Activated T-helper 2 cell treated with anti-CD3 and anti-CD28 coated beads, Interferon-gamma antibody, Interleukin-2, Interleukin-4, amounts not matched to agents 10 μg/mL and 5 μg/mL and 100 μg/mL, durations not matched to agents 14 hours and 24 hours and 36 hours (primary cell): ENCODE data around the gene ACD. TPM values are rescaled to one million over a fixed set of nuclear protein-coding genes. Genes with fewer than 3 reads are reported as not detected.
"Not testable (repeated sequence)": the region's sequence is repeated elsewhere in the genome, so short reads cannot be mapped to it uniquely, and the experiment has no call there.

ENCODE experiments used
- DNase-seq: peaks from one replicate; pipeline ENCODE4 v3.0.0; 2021; ENCODE audit warnings: low spot score
- H3K27ac Mint-ChIP-seq: one replicate; pipeline ENCODE4 v1.8.0; 2021; ENCODE audit warnings: mixed read lengths
- H3K27me3 Mint-ChIP-seq: one replicate; pipeline ENCODE4 v1.8.0; 2021; ENCODE audit warnings: low read depth, mixed read lengths
- H3K36me3 Mint-ChIP-seq: one replicate; pipeline ENCODE4 v1.8.0; 2021; ENCODE audit warnings: low read depth, mixed read lengths
- H3K4me1 Mint-ChIP-seq: one replicate; pipeline ENCODE4 v1.8.0; 2021; ENCODE audit warnings: low read depth, mixed read lengths
- H3K4me3 Mint-ChIP-seq: one replicate; pipeline ENCODE4 v1.8.0; 2021; ENCODE audit warnings: low read depth, mild to moderate bottlenecking, moderate library complexity, mixed read lengths
- H3K9me3 Mint-ChIP-seq: one replicate; pipeline ENCODE4 v1.8.0; 2021; ENCODE audit warnings: mixed read lengths
- intact Hi-C: fragments of 100-400 bp; cut with micrococcal nuclease; formaldehyde crosslinking; loops from one replicate; pipeline ENCODE4 v1.15.1; 2023
- total RNA-seq: library from RNA; stranded (reverse); gene quantifications from 2 replicates; pipeline ENCODE4 v1.2.3, GENCODE V29; 2022

ACD gene
- total RNA-seq, 1 donor from 2014 or later: 48.9 TPM

DNA sequence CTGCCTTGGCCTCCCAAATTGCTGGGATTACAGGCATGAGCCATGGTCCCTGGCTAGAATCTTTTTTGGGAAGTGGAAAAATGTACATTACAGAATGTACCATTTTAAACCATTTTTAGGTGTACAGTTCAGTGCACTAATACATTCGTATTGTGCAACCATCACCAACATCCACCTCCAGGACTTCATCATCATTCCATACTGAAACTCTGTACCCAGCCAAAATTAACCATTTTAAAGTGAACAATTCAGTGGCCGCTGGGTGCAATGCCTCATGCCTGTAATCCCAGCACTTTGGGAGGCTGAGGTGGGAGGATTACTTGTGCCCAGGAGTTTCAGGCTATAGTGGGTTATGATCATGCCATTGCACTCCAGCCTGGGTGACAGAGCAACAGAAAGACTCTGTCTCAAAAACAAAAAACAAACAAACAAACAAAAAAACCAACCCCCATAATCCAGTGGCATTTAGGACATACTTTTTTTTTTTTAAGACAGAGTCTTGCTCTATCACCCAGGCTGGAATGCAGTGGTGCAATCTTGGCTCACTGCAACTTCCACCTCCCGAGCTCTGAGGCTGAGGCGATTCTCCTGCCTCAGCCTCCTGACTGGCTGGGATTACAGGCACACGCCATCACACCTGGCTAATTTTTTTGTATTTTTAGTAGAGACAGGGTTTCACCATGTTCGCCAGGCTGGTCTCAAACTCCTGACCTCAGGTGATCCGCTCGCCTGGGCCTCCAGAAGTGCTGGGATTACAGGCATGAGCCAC, 33.6 kb upstream of the ACD start:
- H3K27me3 Mint-ChIP-seq, H3K4me1 Mint-ChIP-seq, H3K36me3 Mint-ChIP-seq, H3K4me3 Mint-ChIP-seq, intact Hi-C loops, H3K9me3 Mint-ChIP-seq, H3K27ac Mint-ChIP-seq, DNase-seq: not testable (repeated sequence)

DNA sequence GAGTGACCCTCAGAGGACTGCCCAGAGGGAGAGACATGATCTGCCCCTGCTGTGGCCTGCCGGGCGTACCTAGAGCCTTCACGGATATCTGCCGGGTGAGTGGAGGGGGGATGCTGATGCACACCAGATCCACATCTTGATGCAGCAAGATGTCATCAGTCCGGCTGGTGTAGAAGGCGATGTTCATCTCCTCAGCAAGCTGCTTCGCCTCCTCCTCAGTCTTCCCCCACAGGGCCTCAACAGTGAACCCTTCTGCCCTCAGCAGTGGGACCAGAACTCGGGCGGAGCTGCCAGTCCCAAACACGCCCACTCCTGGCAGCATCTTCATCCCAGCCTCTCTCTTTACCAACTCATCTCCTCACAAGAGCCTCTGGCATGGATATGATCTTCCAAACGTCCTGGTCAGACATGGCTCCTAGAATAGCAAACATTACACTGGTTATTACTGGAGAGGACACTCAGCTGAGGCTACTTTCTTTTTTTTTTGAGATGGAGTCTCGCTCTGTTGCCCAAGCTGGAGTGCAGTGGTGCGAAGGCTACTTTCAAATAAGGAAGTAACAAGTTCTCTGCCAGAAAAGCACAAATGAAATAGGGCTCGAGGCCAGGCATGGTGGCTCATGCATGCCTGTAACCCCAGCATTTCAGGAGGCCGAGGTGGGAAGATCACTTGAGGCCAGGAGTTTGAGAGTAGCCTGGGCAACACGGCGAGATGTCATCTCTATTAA, 25.5 kb upstream of the ACD start:
- Mint-ChIP-seq H3K36me3 (peaks cover 19% of the 10 kb centered on the region), H3K4me3 (no peak overlapping the region), H3K4me1 (peaks cover 3% of the 10 kb centered on the region), H3K9me3 (no peaks in the 10 kb centered on the region), H3K27me3 (no peaks in the 10 kb centered on the region), H3K27ac (no peak overlapping the region)
- no peak for DNase-seq
- intact Hi-C loops: no loop called here

DNA sequence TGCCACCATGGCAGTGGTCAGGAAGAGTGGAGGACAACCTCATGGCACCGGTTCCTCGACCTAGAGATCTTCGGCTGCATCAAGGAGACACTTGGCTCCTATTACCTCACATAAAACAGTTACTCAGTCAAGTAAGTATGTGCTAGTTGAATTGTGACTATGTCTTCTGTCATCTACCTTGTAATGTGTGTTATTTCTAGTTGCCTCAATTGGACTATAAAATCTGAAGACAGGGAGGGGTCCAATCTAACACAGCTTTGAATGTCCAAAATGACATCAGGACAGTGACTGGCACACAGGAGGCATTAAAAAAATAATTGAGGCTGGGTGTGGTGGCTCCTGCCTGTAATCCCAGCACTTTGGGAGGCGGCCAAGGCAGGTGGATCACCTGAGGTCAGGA, 23.7 kb upstream of the ACD start:
- intact Hi-C loops: no loop called here
- DNase-seq: no peak
- peaks cover 3% of the 10 kb centered on the region for H3K4me1 Mint-ChIP-seq
- no peak overlapping the region for H3K27ac Mint-ChIP-seq
- no peak overlapping the region for H3K4me3 Mint-ChIP-seq
- H3K9me3 Mint-ChIP-seq: no peaks in the 10 kb centered on the region
- H3K27me3 Mint-ChIP-seq: no peaks in the 10 kb centered on the region
- peaks cover 19% of the 10 kb centered on the region for H3K36me3 Mint-ChIP-seq

DNA sequence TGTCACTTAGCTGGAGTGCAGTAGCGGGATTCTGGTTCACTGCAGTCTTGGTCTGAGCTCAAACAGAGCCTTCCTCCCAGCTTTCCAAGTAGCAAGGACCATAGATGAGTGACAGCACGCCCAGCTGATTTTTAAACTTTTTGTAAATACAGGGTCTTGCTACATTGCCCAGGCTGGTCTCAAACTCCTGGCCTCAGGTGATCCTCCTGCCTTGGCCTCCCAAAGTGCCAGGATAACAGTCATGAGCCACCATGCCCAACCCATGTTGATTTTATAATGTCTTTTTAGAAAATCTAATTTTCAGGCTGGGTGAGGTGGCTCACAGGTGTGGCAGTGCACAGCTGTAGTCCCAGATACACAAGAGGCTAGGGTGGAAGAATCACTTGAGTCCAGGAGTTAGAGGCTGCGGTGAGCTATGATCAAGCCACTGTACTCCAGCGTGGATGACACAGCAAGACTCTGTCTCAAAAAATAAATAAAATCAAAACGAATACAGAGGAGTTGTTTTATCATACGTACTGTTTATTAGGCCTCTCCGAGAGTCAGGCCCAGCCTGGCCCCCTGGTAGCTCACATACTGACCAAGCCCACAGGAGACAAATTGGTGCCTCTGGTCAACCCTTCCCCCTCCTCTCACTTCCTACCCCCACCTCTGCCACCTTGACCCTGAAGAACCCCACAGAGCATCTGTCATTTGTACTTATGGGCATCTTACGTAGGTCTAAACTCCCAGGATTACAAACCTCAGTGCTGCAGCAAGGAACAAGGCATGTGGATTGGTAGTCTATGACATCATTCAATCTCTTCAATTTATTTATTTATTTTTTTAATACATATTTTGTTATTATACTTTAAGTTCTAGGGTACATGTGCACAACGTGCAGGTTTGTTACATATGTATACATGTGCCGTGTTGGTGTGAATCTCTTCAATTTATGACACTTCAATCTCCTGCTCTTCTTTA, 20.2 kb upstream of the ACD start:
- no peaks in the 10 kb centered on the region for H3K9me3 Mint-ChIP-seq

DNA sequence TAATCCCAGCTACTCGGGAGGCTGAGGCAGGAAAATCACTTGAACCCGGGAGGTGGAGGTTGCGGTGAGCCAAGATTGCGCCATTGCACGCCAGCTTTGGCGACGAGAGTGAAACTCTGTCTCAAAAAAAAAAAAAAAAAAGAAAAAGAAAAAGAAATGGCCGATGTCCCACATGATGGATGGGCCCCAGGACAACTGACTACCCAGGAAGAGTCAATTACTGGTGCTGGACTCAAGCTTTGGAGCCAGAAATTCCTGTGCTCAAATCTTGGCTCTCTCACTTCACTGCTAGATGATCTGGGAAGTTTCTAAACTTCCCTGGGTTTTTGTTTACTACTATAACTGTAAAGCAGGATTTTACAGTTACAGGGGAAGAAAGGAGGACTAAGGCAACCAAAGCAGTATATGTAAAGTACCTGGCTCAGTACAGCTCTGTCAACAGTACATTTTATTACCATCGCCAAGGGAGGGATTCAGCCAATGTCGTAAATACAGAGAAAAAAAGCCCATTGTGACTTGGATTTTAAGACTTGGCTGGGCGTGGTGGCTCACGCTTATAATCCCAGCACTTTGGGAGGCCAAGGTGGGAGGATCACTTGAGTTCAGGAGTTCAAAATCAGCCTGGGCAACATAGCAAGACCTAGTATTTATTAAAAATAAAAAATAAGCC, 18.4 kb upstream of the ACD start:
- H3K27me3 Mint-ChIP-seq: no peaks in the 10 kb centered on the region
- no peak for DNase-seq
- H3K27ac Mint-ChIP-seq: no peak overlapping the region
- no peak overlapping the region for H3K4me3 Mint-ChIP-seq
- H3K36me3 Mint-ChIP-seq: peaks cover 11% of the 10 kb centered on the region
- intact Hi-C loops: no loop called here
- H3K4me1 Mint-ChIP-seq: no peaks in the 10 kb centered on the region
- no peaks in the 10 kb centered on the region for H3K9me3 Mint-ChIP-seq

More for the DNA sequence above, 20.2 kb upstream of the ACD start:
- no peaks in the 10 kb centered on the region for H3K4me1 Mint-ChIP-seq
- H3K27me3 Mint-ChIP-seq: no peaks in the 10 kb centered on the region
- H3K4me3 Mint-ChIP-seq: no peak overlapping the region
- DNase-seq: no peak
- intact Hi-C loops: no loop called here
- H3K36me3 Mint-ChIP-seq: peaks cover 14% of the 10 kb centered on the region
- H3K27ac Mint-ChIP-seq: no peak overlapping the region

DNA sequence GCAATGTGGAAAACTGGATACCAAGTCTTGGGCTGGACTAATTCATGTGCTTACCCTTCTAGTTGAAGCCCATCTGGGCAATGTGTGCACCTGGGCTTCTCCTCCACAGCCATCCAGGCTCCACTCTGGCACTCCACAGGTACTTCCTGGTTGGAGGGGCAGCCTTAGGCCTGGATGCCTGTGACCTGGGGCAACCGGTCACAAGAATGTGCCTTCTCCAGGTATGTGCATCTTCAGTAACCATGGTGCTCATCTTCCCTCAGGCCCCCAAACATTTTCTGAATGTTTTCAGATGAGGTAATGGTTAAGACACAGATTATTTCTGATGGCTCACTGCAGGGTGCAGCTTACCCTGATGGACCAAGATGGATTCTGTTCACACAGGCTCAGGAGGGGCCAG, 17.7 kb upstream of the ACD start:
- Mint-ChIP-seq H3K4me1 (no peaks in the 10 kb centered on the region), H3K4me3 (no peak overlapping the region), H3K27ac (no peak overlapping the region), H3K9me3 (no peaks in the 10 kb centered on the region), H3K36me3 (peaks cover 8% of the 10 kb centered on the region), H3K27me3 (no peaks in the 10 kb centered on the region)
- no peak for DNase-seq
- intact Hi-C loops: no loop called here

DNA sequence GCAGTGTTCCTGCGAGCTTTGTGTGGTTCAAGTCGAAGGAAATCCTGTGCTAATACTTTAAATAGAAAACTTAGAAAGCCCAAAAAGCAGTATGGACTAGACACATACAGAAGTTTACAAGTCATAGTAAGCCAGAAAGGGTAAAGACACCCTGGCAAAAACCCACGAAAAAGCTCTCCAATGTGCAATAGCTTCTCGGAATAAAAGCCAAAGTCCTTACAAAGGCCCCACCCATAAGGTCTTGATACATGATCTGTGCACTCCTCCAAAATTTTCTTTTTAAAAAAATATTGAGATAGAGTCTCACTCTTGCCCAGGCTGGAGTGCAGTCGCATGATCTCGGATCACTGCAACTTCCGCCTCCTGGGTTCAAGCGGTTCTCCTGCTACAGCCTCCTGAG, 16.9 kb upstream of the ACD start:
- Mint-ChIP-seq H3K4me1 (peaks cover 2% of the 10 kb centered on the region), H3K27me3 (no peaks in the 10 kb centered on the region), H3K9me3 (no peaks in the 10 kb centered on the region), H3K36me3 (peaks cover 4% of the 10 kb centered on the region), H3K4me3 (no peak overlapping the region), H3K27ac (no peak overlapping the region)
- DNase-seq: no peak
- intact Hi-C loops: no loop called here

DNA sequence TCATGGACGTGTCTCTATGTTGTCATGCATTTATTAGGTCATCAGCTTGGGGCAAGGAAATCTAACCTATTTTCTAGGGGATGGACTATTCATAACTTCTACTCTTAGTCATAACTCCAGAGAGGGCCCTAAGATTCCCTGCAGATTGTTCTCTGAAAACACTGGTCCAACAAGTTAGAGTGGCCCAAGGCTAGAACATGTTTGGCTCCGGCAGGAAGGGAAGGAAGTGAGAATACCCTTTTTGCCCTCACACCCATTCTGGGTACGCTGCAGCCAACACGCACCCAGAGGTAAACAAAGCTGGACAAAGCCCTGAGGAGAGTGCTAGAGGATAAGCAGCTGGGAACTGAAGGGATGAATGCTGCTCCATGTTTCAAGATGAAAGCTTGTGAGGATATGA, 16.5 kb upstream of the ACD start:
- peaks cover 2% of the 10 kb centered on the region for H3K4me1 Mint-ChIP-seq
- H3K36me3 Mint-ChIP-seq: peaks cover 4% of the 10 kb centered on the region
- H3K27ac Mint-ChIP-seq: no peak overlapping the region
- H3K4me3 Mint-ChIP-seq: no peak overlapping the region
- no peaks in the 10 kb centered on the region for H3K9me3 Mint-ChIP-seq
- intact Hi-C loops: no loop called here
- DNase-seq: no peak
- H3K27me3 Mint-ChIP-seq: no peaks in the 10 kb centered on the region

DNA sequence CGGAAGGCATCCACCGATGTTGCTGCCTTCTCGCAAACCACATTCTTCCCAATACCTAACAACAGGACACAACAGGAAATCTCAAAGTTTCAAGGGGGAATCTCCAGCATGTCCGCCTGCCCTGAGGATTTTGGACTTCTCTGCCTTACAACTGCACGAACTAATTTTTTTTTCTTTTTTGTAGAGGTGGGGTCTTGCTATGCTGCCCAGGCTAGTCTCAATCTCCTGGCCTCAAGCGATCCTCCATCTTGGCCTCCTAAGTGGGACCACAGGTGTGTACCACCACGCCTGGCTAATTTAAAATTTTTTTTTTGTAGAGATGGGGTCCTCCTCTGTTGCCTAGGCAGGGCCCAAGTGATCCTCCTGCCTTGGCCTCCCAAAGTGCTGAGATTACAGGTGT, 15.9 kb upstream of the ACD start:
- no peak for DNase-seq
- Mint-ChIP-seq H3K27me3 (no peaks in the 10 kb centered on the region), H3K36me3 (peaks cover 4% of the 10 kb centered on the region), H3K4me3 (no peak overlapping the region), H3K9me3 (no peaks in the 10 kb centered on the region), H3K4me1 (peaks cover 2% of the 10 kb centered on the region), H3K27ac (no peak overlapping the region)
- intact Hi-C loops: no loop called here

DNA sequence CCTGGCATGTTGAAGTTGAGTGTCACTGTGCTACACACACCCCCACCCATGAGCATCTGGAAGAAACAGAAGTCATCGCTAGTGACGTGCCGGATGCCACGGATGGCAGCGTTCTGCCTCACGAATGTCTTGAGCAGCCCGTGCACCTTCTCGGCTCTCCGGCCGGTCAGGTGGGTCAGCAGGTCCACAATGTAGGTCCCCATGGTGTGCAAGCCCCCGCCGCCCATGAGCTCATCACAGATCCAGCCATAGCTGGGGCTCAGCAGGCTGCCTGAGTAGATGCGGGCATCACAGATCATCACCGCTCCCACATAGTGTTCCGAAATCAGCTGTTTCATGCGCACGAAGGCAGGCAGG, 15.5 kb upstream of the ACD start:
- no peak for DNase-seq
- intact Hi-C loops: no loop called here
- Mint-ChIP-seq H3K4me1 (peaks cover 2% of the 10 kb centered on the region), H3K36me3 (peaks cover 4% of the 10 kb centered on the region), H3K27ac (no peak overlapping the region), H3K4me3 (no peak overlapping the region), H3K9me3 (no peaks in the 10 kb centered on the region), H3K27me3 (no peaks in the 10 kb centered on the region)

DNA sequence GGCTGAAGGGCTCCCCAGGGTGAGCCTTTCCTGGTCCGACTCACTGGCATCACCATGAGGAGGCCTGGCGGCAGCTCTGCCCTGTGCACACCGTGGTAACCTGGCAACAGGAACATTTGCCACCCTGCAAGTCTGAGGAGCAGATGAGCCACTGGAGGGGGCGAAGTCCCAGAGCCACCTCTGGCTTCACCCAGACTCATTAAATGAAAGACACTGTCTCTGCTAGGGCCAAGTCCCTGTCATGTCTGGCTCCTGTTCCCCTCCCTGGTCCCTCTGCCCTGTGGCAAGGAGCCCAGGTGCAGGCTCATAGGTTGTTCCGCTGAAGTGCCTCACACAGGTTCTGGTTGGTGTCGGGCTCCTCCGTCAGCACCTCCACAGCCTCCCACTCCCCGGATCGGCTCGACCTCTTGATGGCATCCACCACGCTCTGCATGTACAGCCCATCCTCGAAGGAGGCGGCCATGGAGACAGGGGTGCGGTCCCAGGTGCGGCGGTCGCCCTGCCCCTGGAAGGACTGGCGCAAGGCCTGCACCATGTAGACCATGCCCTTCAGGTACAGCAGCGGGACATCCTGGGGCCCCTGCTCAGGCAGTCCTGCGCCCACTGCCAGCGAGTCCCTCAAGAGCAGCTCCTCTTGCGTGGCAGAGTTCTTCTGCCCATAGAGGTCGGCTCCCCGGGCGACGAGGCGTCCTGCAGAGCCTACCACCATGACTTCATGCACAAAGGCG, 15.0 kb upstream of the ACD start:
- intact Hi-C loops: no loop called here
- Mint-ChIP-seq H3K27ac (no peak overlapping the region), H3K27me3 (no peaks in the 10 kb centered on the region), H3K4me1 (peaks cover 2% of the 10 kb centered on the region), H3K9me3 (no peaks in the 10 kb centered on the region), H3K36me3 (peaks cover 4% of the 10 kb centered on the region), H3K4me3 (no peak overlapping the region)
- DNase-seq: no peak
